ENCODE results near the gene APBA3. TPM values are rescaled to one million over a fixed set of nuclear protein-coding genes. Genes with fewer than 3 reads are reported as not detected.

APBA3 gene
- total RNA-seq, 1 donor from 2014 or later, result 33.2 TPM

- no peak for DNase-seq (ENCODE audit: low spot score)
These were observed 12.5 kb downstream of the APBA3 start for GRCh38 chr19:3748965-3749364.

GRCh38 chr19:3746371-3747056 is 15.0 kb downstream of the APBA3 start:
- DNase-seq (ENCODE audit: low spot score), result no peak

GRCh38 chr19:3745363-3746045 is 16.0 kb downstream of the APBA3 start:
- no peak for DNase-seq (ENCODE audit: low spot score)

DNA sequence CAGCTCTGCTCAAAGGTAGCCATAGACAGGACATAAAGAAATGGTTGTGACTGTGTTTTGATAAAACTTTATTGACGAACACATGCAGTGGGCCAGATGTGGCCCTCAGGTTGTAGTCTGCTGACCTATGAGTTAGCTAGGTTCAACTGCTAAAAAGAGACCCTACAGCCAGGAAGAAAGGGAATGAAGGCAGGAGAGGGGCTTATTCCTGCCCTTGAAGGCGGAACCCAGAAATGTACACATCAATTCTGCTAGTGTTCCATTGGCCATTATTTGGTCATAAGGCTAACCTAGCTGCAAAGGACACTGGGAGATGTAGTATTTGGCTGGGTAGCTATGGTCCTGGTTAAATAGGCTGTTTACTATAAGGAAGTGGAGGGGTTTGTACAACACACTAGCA is 18.0 kb downstream of the APBA3 start:
- no peak for DNase-seq (ENCODE audit: low spot score)

GRCh38 chr19:3740431-3740830 is 21.1 kb downstream of the APBA3 start:
- no peak for DNase-seq (ENCODE audit: low spot score)

DNA sequence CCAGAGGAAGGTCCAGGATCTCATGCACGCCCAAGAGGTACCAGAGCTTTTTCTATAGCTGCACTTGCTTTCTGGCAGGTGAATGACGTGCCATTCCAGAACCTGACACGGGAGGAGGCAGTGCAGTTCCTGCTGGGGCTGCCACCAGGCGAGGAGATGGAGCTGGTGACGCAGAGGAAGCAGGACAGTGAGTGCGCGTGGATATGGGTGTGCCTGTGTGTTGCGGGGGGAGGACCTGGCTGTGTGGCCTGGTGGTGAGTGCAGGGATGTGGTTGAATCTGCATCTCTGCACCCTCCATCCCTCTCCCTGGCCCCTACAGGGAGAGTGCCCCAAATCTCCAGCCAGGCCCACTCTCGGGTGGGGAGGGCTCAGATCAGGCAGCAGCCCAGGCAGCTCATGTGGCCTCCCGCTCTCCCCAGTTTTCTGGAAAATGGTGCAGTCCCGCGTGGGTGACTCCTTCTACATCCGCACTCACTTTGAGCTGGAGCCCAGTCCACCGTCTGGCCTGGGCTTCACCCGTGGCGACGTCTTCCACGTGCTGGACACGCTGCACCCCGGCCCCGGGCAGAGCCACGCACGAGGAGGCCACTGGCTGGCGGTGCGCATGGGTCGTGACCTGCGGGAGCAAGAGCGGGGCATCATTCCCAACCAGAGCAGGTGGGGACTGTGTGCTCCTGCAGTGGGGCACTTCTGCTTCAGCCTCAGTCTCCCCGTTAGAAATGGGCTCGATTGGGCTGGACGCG is 22.8 kb downstream of the APBA3 start:
- DNase-seq (ENCODE audit: low spot score), result no peak

DNA sequence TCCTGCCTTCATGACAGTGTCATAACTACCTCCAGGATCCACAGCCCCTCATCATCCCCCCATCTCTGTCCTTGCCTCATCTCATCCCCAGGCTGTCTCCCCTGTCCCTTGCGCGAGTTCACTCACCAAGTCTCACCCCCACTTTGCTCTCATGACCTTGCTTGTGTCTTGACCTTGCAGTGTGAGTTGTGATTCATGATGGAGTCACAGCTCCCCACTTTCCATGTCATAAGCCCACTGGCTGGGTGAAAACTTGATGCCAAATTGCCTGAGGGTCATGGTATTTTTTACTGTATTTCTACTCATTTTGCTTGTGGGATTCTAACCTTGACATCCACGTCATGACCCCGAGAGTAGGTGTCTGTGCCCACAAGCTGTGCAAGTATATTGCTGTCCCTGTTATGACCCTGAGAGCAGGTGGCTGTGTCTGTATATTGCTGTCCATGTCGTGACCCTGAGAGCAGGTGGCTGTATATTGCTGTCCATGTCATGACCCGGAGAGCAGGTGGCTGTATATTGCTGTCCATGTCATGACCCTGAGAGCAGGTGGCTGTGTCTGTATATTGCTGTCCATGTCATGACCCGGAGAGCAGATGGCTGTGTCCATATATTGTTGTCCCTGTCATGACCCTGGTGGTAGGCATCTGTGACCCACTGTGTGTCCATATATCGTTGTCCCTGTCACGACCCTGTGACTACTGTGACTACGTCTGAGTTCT is 23.8 kb downstream of the APBA3 start:
- no peak for DNase-seq (ENCODE audit: low spot score)

GRCh38 chr19:3736106-3736724 is 25.3 kb downstream of the APBA3 start:
- DNase-seq (ENCODE audit: low spot score), result no peak

DNA sequence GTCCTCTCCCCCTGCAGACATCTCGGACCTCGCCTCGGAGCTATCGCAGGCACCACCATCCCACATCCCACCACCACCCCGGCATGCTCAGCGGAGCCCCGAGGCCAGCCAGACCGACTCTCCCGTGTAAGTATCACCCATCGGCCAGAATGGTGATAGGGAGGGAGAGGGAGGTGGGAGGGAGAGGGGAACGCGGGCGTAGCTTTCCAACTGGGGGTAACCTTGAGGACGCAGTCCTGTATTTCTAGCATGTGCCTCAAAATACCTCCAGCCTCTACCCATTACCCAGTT is 27.2 kb downstream of the APBA3 start:
- DNase-seq (ENCODE audit: low spot score), result no peak

DNA sequence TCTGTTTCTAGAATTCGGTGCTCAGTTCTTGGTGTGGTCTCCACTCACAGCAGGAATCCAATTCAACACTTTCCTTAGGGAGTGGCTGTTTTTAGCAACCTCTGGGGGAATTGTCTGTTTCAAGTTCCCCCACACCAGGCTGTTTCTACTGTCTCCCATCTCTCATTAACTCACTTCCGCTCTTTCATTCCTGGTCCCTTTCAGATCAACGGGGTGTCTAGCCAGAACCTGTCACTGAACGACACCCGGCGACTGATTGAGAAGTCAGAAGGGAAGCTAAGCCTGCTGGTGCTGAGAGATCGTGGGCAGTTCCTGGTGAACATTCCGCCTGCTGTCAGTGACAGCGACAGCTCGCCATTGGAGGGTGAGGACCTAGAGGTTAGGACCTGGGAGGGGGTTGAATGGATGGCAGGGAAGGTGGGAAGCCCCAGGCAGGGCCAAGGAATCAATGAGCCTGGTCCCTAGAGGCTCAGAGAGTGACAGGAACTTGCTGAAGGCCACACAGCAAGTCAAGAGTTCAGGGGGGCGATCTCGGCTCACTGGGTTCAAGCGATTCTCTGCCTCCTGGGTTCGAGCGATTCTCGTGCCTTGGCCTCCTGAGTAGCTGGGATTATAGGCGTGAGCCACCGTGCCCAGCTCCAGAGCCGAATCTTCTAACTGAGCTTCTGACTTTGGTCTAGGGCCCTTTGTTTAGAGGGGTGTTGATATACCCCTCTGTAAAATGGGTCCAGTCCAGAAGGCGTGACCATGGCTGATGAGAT is 27.8 kb downstream of the APBA3 start:
- DNase-seq (ENCODE audit: low spot score), result no peak

GRCh38 chr19:3732108-3732507 is 29.4 kb downstream of the APBA3 start:
- DNase-seq (ENCODE audit: low spot score), result no peak

- DNase-seq (ENCODE audit: low spot score), result no peak
These were observed 31.0 kb downstream of the APBA3 start for GRCh38 chr19:3730457-3730958.

GRCh38 chr19:3725640-3726310 is 35.7 kb downstream of the APBA3 start:
- DNase-seq (ENCODE audit: low spot score), result no peak

DNA sequence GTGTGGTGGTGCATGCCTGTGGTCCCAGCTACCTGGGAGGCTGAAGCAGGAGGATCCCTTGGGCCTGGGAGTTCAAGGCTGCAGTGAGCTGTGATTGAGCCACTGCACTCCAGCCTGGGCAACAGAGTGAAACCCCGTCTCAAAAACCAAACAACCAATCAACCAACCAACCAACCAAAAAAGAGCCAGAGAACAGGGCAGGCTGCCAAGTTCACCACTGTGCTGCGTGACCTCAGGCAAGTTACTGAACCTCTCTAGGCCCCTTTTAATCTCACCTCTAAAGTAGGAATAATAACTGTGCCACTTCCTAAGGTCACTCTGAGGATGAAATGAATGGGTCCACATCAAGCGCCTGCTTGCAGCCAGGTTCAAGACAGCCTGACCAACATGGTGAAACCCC is 36.4 kb downstream of the APBA3 start:
- no peak for DNase-seq (ENCODE audit: low spot score)

- no peak for DNase-seq (ENCODE audit: low spot score)
These were observed 37.6 kb downstream of the APBA3 start for GRCh38 chr19:3723883-3724282.

- DNase-seq (ENCODE audit: low spot score), result no peak
These were observed 38.4 kb downstream of the APBA3 start for GRCh38 chr19:3723110-3723488.

- DNase-seq (ENCODE audit: low spot score), result no peak
These were observed 38.9 kb downstream of the APBA3 start for GRCh38 chr19:3722443-3723109.

DNA sequence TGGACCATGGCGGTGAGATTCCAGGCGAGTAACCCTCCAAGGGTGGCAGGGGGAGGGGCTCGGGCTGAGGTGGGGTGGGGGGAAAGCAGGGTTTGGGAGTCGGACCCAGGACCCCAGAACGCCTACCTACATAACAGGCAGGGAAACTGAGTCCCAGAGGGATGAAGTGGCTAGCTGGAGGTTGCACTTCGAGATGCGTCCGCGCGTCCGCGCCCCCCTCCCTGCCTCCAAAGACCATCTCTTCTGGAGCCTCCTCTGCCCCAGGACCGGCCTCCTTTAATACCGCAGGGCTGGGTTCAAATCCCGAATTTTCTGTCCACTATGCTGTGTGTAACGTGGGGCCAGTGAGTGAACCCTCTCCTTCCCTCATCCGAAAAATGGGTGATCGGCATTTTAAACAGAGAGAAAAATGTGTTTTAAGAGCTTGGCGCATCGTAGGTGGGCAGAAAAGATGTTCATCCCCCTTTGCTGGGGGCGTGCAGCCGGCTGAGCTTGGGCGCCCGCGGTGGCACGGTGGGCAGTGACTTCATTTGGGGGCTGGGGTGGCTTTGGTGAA is 39.5 kb downstream of the APBA3 start:
- no peak for DNase-seq (ENCODE audit: low spot score)

DNA sequence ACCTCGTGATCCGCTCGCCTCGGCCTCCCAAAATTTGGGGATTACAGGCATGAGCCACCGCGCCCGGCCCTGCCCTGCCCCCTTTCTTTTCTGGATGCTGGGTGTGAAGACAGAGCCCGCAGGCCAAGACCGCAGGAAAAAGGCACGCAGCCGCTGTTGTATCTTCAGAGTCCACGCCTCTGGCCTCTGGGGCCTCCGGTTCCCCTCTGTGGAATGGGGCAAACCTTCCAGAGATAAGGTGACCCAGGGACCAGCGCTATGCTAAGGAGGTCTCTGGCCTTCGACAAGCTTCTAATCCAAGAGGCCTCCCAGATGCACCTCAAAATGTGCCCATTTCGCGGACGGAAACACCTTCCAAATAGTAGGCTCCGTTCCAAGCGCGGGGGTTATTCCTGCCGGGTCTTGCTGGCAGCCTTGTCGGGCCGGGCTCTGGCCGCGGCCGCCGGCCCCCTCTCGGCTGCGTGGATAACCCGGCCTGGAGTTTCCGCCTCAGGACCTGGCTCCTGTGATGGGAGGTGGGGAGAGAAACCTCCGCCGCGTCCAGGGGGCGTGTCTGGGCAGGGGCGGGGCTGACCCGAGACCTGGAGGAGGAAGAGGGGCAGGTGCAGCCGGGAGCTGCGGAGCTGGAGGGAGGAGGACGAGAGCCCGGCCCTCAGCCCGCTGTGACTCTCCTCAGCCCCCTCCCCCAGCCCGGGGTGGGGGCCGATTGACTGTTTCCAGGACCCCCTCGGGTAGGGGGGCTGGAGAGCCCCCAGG is 40.2 kb downstream of the APBA3 start:
- DNase-seq (ENCODE audit: low spot score), result peak; percentile 78

Measured in umbilical cord (tissue), 2 donors.